Osteoblast (primary cell): ENCODE results near the gene RAMP1. TPM values are rescaled to one million over a fixed set of nuclear protein-coding genes. Genes with fewer than 3 reads are reported as not detected.

ENCODE experiments used
- DNase-seq: peaks from one replicate; pipeline ENCODE4 v3.0.0; 2011; ENCODE audit warnings: low spot score, mixed read lengths; ENCODE audit not compliant: insufficient read length; ENCODE audit errors: missing footprints
- H2AFZ ChIP-seq: 2 replicates; pipeline ENCODE4 v1.6.0; 2011; ENCODE audit warnings: mild to moderate bottlenecking, low read length
- H3K27ac ChIP-seq: 2 replicates; pipeline ENCODE4 v1.5.1; 2011; ENCODE audit warnings: mild to moderate bottlenecking, low read depth, low read length, moderate library complexity
- H3K27me3 ChIP-seq: 2 replicates; pipeline ENCODE4 v1.6.0; 2012; ENCODE audit warnings: mild to moderate bottlenecking, control low read depth, inconsistent platforms, low read length, moderate library complexity; ENCODE audit not compliant: insufficient read depth
- H3K36me3 ChIP-seq: 2 replicates; pipeline ENCODE4 v1.5.1; 2011; ENCODE audit warnings: mild to moderate bottlenecking, low read length, control low read depth, moderate library complexity; ENCODE audit not compliant: insufficient read depth
- H3K4me1 ChIP-seq: 2 replicates; pipeline ENCODE4 v1.5.1; 2011; ENCODE audit warnings: mild to moderate bottlenecking, low read length, control low read depth, moderate library complexity; ENCODE audit not compliant: insufficient read depth
- H3K4me2 ChIP-seq: 2 replicates; pipeline ENCODE4 v1.6.0; 2011; ENCODE audit warnings: mild to moderate bottlenecking, low read length; ENCODE audit not compliant: insufficient read depth
- H3K4me3 ChIP-seq: fragments of 200-600 bp; sonication (generic); 3 replicates; pipeline ENCODE4 v1.5.1; 2012; ENCODE audit warnings: mild to moderate bottlenecking, low read length, inconsistent platforms; ENCODE audit not compliant: insufficient read depth
- H3K79me2 ChIP-seq: 2 replicates; pipeline ENCODE4 v1.6.0; 2012; ENCODE audit warnings: mild to moderate bottlenecking, low read length, control low read depth, inconsistent platforms; ENCODE audit not compliant: insufficient read depth
- H3K9me3 ChIP-seq: 2 replicates; pipeline ENCODE4 v1.5.1; 2011; ENCODE audit warnings: low read depth, low read length, control low read depth
- H4K20me1 ChIP-seq: 2 replicates; pipeline ENCODE4 v1.6.0; 2012; ENCODE audit warnings: mild to moderate bottlenecking, low read length, control low read depth; ENCODE audit not compliant: insufficient read depth
- CTCF ChIP-seq: IDR thresholded peaks from 2 replicates; pipeline ENCODE4 v1.5.1; 2011; ENCODE audit warnings: mild to moderate bottlenecking, low read depth, low read length, moderate library complexity; ENCODE audit errors: extremely low read depth
- total RNA-seq: library from RNA; depleted of rRNA; stranded (reverse); fragments of >200 nt; gene quantifications from 2 replicates; pipeline ENCODE4 v1.2.3, GENCODE V29; 2012

RAMP1 gene
- total RNA-seq, 1 donor = 1.8 TPM

GRCh38 chr2:237858294-237859081, 935 bp upstream of the RAMP1 start:
- H3K4me3 ChIP-seq = peak overlapping the region; percentile 72
- H3K4me2 ChIP-seq = peak overlapping the region; percentile 82
- no peaks in the 10 kb centered on the region for H3K9me3 ChIP-seq
- peak overlapping the region; percentile 50 for H2AFZ ChIP-seq
- DNase-seq = peak; percentile 98
- H3K27me3 ChIP-seq = peaks cover 14% of the 10 kb centered on the region
- TF ChIP-seq CTCF = peak; percentile 94
- no peaks in the 10 kb centered on the region for H4K20me1 ChIP-seq
- H3K36me3 ChIP-seq = no peaks in the 10 kb centered on the region
- no peak overlapping the region for H3K27ac ChIP-seq
- peaks cover 13% of the 10 kb centered on the region for H3K4me1 ChIP-seq
- H3K79me2 ChIP-seq = no peaks in the 10 kb centered on the region

- H3K4me2 ChIP-seq = peak overlapping the region; percentile 82
Observed at GRCh38 chr2:237859082-237859433, 365 bp upstream of the RAMP1 start.

GRCh38 chr2:237860273-237860935, 981 bp downstream of the RAMP1 start:
- no peak overlapping the region for H3K27ac ChIP-seq
- DNase-seq = peak; percentile 57
- H3K79me2 ChIP-seq = no peaks in the 10 kb centered on the region
- peak overlapping the region; percentile 68 for H2AFZ ChIP-seq
- H3K4me3 ChIP-seq = peak overlapping the region; percentile 72
- H3K9me3 ChIP-seq = no peaks in the 10 kb centered on the region
- no peaks in the 10 kb centered on the region for H4K20me1 ChIP-seq
- no peak for TF ChIP-seq CTCF
- H3K4me2 ChIP-seq = peak overlapping the region; percentile 82
- H3K27me3 ChIP-seq = peaks cover 8% of the 10 kb centered on the region
- no peaks in the 10 kb centered on the region for H3K36me3 ChIP-seq
- H3K4me1 ChIP-seq = peaks cover 21% of the 10 kb centered on the region

More at GRCh38 chr2:237859082-237859433, 365 bp upstream of the RAMP1 start:
- Histone ChIP-seq H3K27ac (no peak overlapping the region), H3K79me2 (no peaks in the 10 kb centered on the region), H4K20me1 (no peaks in the 10 kb centered on the region), H3K36me3 (no peaks in the 10 kb centered on the region), H2AFZ (no peak overlapping the region), H3K27me3 (peaks cover 8% of the 10 kb centered on the region), H3K9me3 (no peaks in the 10 kb centered on the region), H3K4me1 (peaks cover 13% of the 10 kb centered on the region), H3K4me3 (peak overlapping the region; percentile 72)
- DNase-seq = peak; percentile 80
- TF ChIP-seq CTCF = no peak

- Histone ChIP-seq H3K27ac (no peak overlapping the region), H2AFZ (no peak overlapping the region), H3K4me2 (no peak overlapping the region), H4K20me1 (no peaks in the 10 kb centered on the region), H3K36me3 (no peaks in the 10 kb centered on the region), H3K79me2 (no peaks in the 10 kb centered on the region), H3K9me3 (no peaks in the 10 kb centered on the region), H3K27me3 (peaks cover 4% of the 10 kb centered on the region), H3K4me3 (no peak overlapping the region), H3K4me1 (peaks cover 33% of the 10 kb centered on the region)
- peak; percentile 79 for DNase-seq
- TF ChIP-seq CTCF = no peak
Observed at GRCh38 chr2:237861875-237862527, 2.6 kb downstream of the RAMP1 start.
